ENCODE data around the gene LAMA2. TPM values are rescaled to one million over a fixed set of nuclear protein-coding genes. Genes with fewer than 3 reads are reported as not detected.

Gene LAMA2
- total and polyA plus RNA-seq, 10 donors, result 0.83 to 66.6 (median 18.8) TPM

DNA sequence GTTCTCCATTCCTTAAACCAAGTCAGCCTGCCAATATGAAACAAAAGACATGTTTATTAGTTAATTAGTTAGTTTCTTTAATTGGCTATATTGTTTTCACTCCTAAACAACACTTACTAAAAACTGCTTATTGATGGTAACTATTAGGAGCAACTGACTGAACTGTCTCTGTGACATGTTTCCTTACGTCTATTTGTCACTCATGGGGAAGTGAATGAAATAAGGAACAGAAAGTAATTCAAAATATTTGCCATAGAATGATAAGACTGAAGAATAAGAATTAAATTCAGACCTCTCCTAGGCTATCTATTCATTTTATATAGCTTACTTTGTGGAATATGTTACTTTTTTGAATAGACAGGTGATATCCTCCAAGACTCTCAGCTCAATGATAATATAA is 217.2 kb downstream of the LAMA2 start:
- 55 to 66% (median 61%) methylated on average over 1 of the region's 1 CpG for WGBS, 5 donors
- Histone ChIP-seq H3K9me3 (no peaks in the 10 kb centered on the region), H3K27me3 (replicated peaks in 1 of 7) (no peaks in the 10 kb centered on the region), H3K36me3 (no peaks in the 10 kb centered on the region), H3K4me3 (no peak overlapping the region), H3K27ac (no peak overlapping the region), H3K4me1 (peaks cover 0 to 3% (median 0%) of the 10 kb centered on the region in 6 donors)
- intact Hi-C loops (cut with DNase I; ENCODE audit: low total_unique reads), result no loop called here
- no peak for DNase-seq
- TF ChIP-seq POLR2A (IDR thresholded peaks at IDR 0.05) (no peak), POLR2AphosphoS5 (IDR thresholded peaks at IDR 0.05) (no peak)
- TF ChIP-seq, protein P1, sequence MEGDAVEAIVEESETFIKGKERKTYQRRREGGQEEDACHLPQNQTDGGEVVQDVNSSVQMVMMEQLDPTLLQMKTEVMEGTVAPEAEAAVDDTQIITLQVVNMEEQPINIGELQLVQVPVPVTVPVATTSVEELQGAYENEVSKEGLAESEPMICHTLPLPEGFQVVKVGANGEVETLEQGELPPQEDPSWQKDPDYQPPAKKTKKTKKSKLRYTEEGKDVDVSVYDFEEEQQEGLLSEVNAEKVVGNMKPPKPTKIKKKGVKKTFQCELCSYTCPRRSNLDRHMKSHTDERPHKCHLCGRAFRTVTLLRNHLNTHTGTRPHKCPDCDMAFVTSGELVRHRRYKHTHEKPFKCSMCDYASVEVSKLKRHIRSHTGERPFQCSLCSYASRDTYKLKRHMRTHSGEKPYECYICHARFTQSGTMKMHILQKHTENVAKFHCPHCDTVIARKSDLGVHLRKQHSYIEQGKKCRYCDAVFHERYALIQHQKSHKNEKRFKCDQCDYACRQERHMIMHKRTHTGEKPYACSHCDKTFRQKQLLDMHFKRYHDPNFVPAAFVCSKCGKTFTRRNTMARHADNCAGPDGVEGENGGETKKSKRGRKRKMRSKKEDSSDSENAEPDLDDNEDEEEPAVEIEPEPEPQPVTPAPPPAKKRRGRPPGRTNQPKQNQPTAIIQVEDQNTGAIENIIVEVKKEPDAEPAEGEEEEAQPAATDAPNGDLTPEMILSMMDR (IDR thresholded peaks at IDR 0.05 in 8 of 11, conservative IDR thresholded peaks at IDR 0.05 in 3 of 11), result no peak

DNA sequence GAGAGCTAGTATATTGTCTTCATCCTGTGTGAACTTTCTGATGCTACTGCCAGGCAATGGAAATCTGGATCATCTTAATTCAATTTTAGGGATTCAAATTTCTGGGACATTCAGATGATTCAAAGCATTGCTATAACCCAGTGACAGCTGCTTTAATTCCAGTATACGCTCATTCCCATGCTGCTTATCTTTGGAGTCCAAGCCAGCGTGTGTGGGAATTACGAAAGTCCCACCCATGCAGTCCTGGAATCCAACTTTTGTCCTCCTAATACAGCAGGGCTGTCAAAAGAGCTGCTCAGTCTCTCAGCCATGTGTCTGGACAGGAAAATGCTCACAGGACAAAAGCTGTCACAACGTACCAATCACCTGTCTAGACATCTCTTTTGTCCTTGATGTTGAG is 219.8 kb downstream of the LAMA2 start:
- intact Hi-C loops (cut with DNase I; ENCODE audit: low total_unique reads), result no loop called here
- WGBS, 5 donors, result 73 to 87% (median 76%) methylated on average over 4 of the region's 4 CpGs
- H3K27ac ChIP-seq, result peak overlapping the region in 1 of 8 donors; percentile 4

DNA sequence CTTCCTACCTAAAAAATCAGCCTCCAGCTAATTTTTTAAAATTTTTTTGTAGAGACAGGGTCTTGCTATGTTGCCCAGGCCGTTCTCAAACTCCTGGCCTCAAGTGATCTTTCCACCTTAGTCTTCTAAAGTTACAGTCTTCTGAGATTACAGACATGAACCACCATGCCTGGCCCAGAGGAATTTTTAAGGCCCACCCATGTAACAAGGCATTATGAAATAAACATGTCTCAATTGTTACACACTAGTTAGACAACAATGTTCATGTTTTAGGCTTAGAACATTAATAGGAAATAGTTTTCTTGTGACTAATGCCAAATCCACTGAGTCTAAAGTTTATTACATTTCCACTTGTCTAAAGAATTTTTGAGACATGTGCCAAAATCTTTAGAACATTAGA is 221.2 kb downstream of the LAMA2 start:
- H3K4me1 ChIP-seq, result peaks cover 0 to 3% (median 0%) of the 10 kb centered on the region in 6 donors
- no peaks in the 10 kb centered on the region for H3K9me3 ChIP-seq
- no peaks in the 10 kb centered on the region for H3K27me3 ChIP-seq (replicated peaks in 1 of 7)
- H3K27ac ChIP-seq, result no peak overlapping the region
- H3K4me3 ChIP-seq, result no peak overlapping the region
- WGBS, 5 donors, result 39 to 69% (median 56%) methylated on average over 1 of the region's 1 CpG
- no peaks in the 10 kb centered on the region for H3K36me3 ChIP-seq
- intact Hi-C loops (cut with DNase I; ENCODE audit: low total_unique reads), result no loop called here
- TF ChIP-seq, protein P1 (IDR thresholded peaks at IDR 0.05 in 8 of 11, conservative IDR thresholded peaks at IDR 0.05 in 3 of 11), result no peak
- no peak for TF ChIP-seq POLR2AphosphoS5 (IDR thresholded peaks at IDR 0.05)
- TF ChIP-seq POLR2A (IDR thresholded peaks at IDR 0.05), result no peak
- DNase-seq, result no peak

More for the DNA sequence above, 219.8 kb downstream of the LAMA2 start:
- H3K4me1 ChIP-seq, result peaks cover 0 to 3% (median 0%) of the 10 kb centered on the region in 6 donors
- DNase-seq, result no peak
- H3K36me3 ChIP-seq, result no peaks in the 10 kb centered on the region
- no peaks in the 10 kb centered on the region for H3K9me3 ChIP-seq
- H3K27me3 ChIP-seq (replicated peaks in 1 of 7), result no peaks in the 10 kb centered on the region
- no peak overlapping the region for H3K4me3 ChIP-seq
- no peak for TF ChIP-seq POLR2A (IDR thresholded peaks at IDR 0.05)
- TF ChIP-seq, protein P1 (IDR thresholded peaks at IDR 0.05 in 8 of 11, conservative IDR thresholded peaks at IDR 0.05 in 3 of 11), result no peak
- TF ChIP-seq POLR2AphosphoS5 (IDR thresholded peaks at IDR 0.05), result peak in 1 of 3 donors; percentile 6

DNA sequence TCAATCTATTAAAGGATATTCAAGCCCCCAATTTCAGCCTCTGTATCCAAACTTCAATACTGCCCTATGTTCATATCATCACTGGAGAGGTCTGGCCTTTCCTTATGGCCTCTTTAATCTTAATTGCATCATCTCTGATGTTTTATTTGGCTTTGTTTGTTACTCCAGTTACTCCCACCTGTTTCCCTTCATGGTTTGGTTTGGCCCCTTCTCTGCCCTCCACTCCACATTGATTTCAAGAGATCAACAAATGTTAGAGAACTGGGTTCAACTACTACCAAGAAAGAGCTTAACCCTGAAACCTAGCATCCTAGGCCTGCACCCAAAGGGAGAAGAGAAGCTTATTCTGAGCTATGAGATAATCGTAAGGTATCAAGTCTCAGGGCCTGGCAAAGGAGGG is 221.6 kb downstream of the LAMA2 start:
- DNase-seq, result no peak
- no peaks in the 10 kb centered on the region for H3K27me3 ChIP-seq (replicated peaks in 1 of 7)
- TF ChIP-seq POLR2AphosphoS5 (IDR thresholded peaks at IDR 0.05) (no peak), POLR2A (IDR thresholded peaks at IDR 0.05) (no peak)
- TF ChIP-seq, protein P1 (IDR thresholded peaks at IDR 0.05 in 8 of 11, conservative IDR thresholded peaks at IDR 0.05 in 3 of 11), result no peak
- no peak overlapping the region for H3K27ac ChIP-seq
- H3K9me3 ChIP-seq, result no peaks in the 10 kb centered on the region
- H3K4me3 ChIP-seq, result no peak overlapping the region
- intact Hi-C loops (cut with DNase I; ENCODE audit: low total_unique reads), result no loop called here
- H3K4me1 ChIP-seq, result peaks cover 0 to 3% (median 0%) of the 10 kb centered on the region in 6 donors
- 83 to 96% (median 93%) methylated on average over 1 of the region's 1 CpG for WGBS, 5 donors
- H3K36me3 ChIP-seq, result no peaks in the 10 kb centered on the region

Measured in spleen (tissue), 11 donors.